ENCODE results near the gene RXRA.

DNA sequence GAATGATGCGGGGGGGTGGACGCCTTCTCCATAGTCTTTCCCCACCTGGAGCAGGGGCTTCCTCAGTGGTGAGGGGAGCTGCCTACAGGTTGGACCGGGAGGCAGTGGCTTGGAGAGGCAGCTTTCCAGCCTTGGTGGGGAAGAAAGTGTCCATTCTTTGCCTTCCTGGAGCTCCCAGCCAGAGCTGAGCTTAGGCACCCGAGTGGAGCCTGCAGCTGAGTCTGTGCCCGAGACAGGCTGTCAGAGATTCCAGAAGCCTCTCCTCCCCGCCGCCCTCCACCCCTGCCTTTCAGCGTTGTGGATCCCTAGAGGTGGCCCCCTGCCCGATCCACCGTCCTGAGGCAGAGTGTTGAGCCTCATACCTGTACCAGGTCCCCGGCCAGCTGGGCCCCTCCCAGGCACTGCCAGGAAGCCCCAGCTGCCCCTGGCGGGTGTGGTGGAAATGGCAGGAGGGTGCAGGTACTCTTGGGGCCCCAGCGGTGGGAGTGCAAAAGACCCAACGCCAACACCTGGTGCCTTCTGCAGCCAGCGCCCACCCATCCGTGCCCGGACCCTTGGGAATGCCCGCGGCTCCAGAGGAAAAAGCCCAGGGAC lies 112.0 kb downstream of the RXRA start:
- no peak for TF ChIP-seq POLR2AphosphoS5 (IDR thresholded peaks at IDR 0.05; ENCODE audit: low read depth, low read length)
- no peak for TF ChIP-seq POLR2A (IDR thresholded peaks at IDR 0.05; ENCODE audit: low read depth, low read length)
- no peak for TF ChIP-seq POU2F2 (IDR thresholded peaks at IDR 0.05; ENCODE audit: low read depth, low read length)
- no peak for TF ChIP-seq TAF1 (IDR thresholded peaks at IDR 0.05; ENCODE audit: low read depth, low read length)
- TF ChIP-seq SPI1 (IDR thresholded peaks at IDR 0.05; ENCODE audit: low read depth, low read length), result no peak
- TF ChIP-seq PAX5 (IDR thresholded peaks at IDR 0.05; ENCODE audit: insufficient read depth, low read length, severe bottlenecking), result no peak

Measured in GM12891 (cell line).